Coronary artery (tissue), 2 donors: ENCODE results near the gene HOMER2.

ENCODE experiments used
- DNase-seq: peaks from one replicate; pipeline ENCODE4 v3.0.0-alpha.2; 2017; ENCODE audit warnings: low spot score
- H3K27ac ChIP-seq, 2 donors: fragments of 200-600 bp; sonication (generic); one replicate each; pipeline ENCODE4 v1.5.1; 2016 to 2019
- H3K4me3 ChIP-seq: fragments of 200-600 bp; sonication (generic); 2 replicates; pipeline ENCODE4 v1.5.1; 2016; ENCODE audit warnings: mild to moderate bottlenecking, moderate library complexity
- CTCF ChIP-seq: fragments of 200-600 bp; sonication (generic); IDR thresholded peaks from one replicate; pipeline ENCODE4 v1.5.1; 2019; ENCODE audit warnings: antibody characterized with exemption

HOMER2 gene

GRCh38 chr15:82919231-82919886, 33.2 kb downstream of the HOMER2 start:
- Histone ChIP-seq H3K4me3 (no peak overlapping the region), H3K27ac (no peak overlapping the region)
- TF ChIP-seq CTCF: no peak
- DNase-seq: no peak

- Histone ChIP-seq H3K27ac (no peak overlapping the region), H3K4me3 (no peak overlapping the region)
- DNase-seq: no peak
- no peak for TF ChIP-seq CTCF
These were observed 33.8 kb downstream of the HOMER2 start for GRCh38 chr15:82918607-82919230.

GRCh38 chr15:82918162-82918561, 34.4 kb downstream of the HOMER2 start:
- Histone ChIP-seq H3K4me3 (no peak overlapping the region), H3K27ac (no peak overlapping the region)
- no peak for DNase-seq
- no peak for TF ChIP-seq CTCF

- DNase-seq: no peak
These were observed 35.3 kb downstream of the HOMER2 start for GRCh38 chr15:82917249-82917648.

GRCh38 chr15:82916161-82916952, 36.2 kb downstream of the HOMER2 start:
- Histone ChIP-seq H3K4me3 (no peak overlapping the region), H3K27ac (no peak overlapping the region)
- DNase-seq: no peak
- TF ChIP-seq CTCF: no peak

More at GRCh38 chr15:82917249-82917648, 35.3 kb downstream of the HOMER2 start:
- TF ChIP-seq CTCF: no peak
- H3K4me3 ChIP-seq: no peak overlapping the region
- H3K27ac ChIP-seq: no peak overlapping the region

GRCh38 chr15:82914396-82914795, 38.1 kb downstream of the HOMER2 start:
- Histone ChIP-seq H3K27ac (no peak overlapping the region), H3K4me3 (no peak overlapping the region)
- no peak for DNase-seq
- TF ChIP-seq CTCF: no peak
